B cell (primary cell): Measurements from ENCODE around the gene YPEL4. TPM values are rescaled to one million over a fixed set of nuclear protein-coding genes. Genes with fewer than 3 reads are reported as not detected.

Experiments
- ATAC-seq: fragments of 200-7000 bp; cut with Tn5 transposase; one replicate; pipeline ENCODE4 v1.10.0; 2021; ENCODE audit warnings: low read depth, mild to moderate bottlenecking, moderate number of reproducible peaks, moderate library complexity
- CTCF ChIA-PET: fragments of 350-600 bp; sonication (Branson Sonifier 250); formaldehyde crosslinking; loops from one replicate; lab custom pipeline; 2021; ENCODE audit warnings: antibody characterized with exemption, inconsistent platforms; lab: Charles Lee
- POLR2A ChIA-PET: fragments of 350-600 bp; sonication (Branson Sonifier 250); formaldehyde crosslinking; loops from one replicate; lab custom pipeline; 2021; ENCODE audit warnings: antibody characterized with exemption; lab: Charles Lee
- DNase-seq: peaks from one replicate; pipeline ENCODE4 v3.0.0; 2013
- H2AFZ ChIP-seq: 2 replicates; pipeline ENCODE4 v1.6.1; 2012; ENCODE audit warnings: mild to moderate bottlenecking, low read depth, low read length; ENCODE audit not compliant: insufficient read depth, poor library complexity, severe bottlenecking
- H3K27ac ChIP-seq, 2 donors: 1 replicate in 1 of 2; 2 replicates in 1 of 2; pipeline ENCODE4 v1.5.1; 2012 to 2013; ENCODE audit warnings: low read length in 2 of 2, mild to moderate bottlenecking in 2 of 2, moderate library complexity in 1 of 2
- H3K27me3 ChIP-seq, 4 experiments: fragments of 200-600 bp in 1 of 4; sonication (generic) in 1 of 4; replicated peaks in 1 of 4; 1 replicate in 2 of 4; 2 replicates in 2 of 4; pipeline versions ENCODE4 v1.6.1 to v1.7.0; 2013 to 2016; ENCODE audit warnings: low read length in 3 of 4, mild to moderate bottlenecking in 2 of 4, mixed read lengths in 1 of 4, moderate library complexity in 1 of 4; ENCODE audit not compliant: insufficient read depth in 4 of 4, control insufficient read depth in 3 of 4; ENCODE audit errors: control extremely low read depth in 1 of 4
- H3K36me3 ChIP-seq, 2 experiments: replicated peaks in 1 of 2; 1 replicate in 1 of 2; 2 replicates in 1 of 2; pipeline versions ENCODE4 v1.6.1 to v1.7.1; 2013; ENCODE audit warnings: low read length in 1 of 2; ENCODE audit not compliant: insufficient read depth in 2 of 2, control insufficient read depth in 1 of 2; ENCODE audit errors: control extremely low read depth in 1 of 2, extremely low read depth in 1 of 2
- H3K4me1 ChIP-seq, 2 donors: fragments of 200-600 bp in 1 of 2; sonication (generic) in 1 of 2; 1 replicate in 1 of 2; 2 replicates in 1 of 2; pipeline versions ENCODE4 v1.5.1 to v1.6.1; 2013 to 2017; ENCODE audit warnings: low read length in 2 of 2; ENCODE audit not compliant: control insufficient read depth in 2 of 2, insufficient read depth in 2 of 2
- H3K4me2 ChIP-seq: replicated peaks from 2 replicates; pipeline ENCODE3; 2012; ENCODE audit warnings: mild to moderate bottlenecking, low read depth, low read length; ENCODE audit not compliant: poor library complexity, severe bottlenecking
- H3K4me3 ChIP-seq, 5 experiments: fragments of 200-600 bp in 1 of 5; sonication (generic) in 1 of 5; 1 replicate in 3 of 5; 2 replicates in 2 of 5; pipeline versions ENCODE4 v1.5.1 to v1.7.0; 2011 to 2016; ENCODE audit warnings: low read length in 4 of 5, mild to moderate bottlenecking in 4 of 5, low read depth in 2 of 5, control low read depth in 1 of 5, moderate library complexity in 1 of 5; ENCODE audit not compliant: insufficient read depth in 1 of 5; ENCODE audit errors: control extremely low read depth in 1 of 5, extremely low read depth in 1 of 5
- H3K79me2 ChIP-seq: fragments of 200-600 bp; sonication (generic); one replicate; pipeline ENCODE4 v1.6.0; 2016; ENCODE audit warnings: low read length; ENCODE audit not compliant: control insufficient read depth, insufficient read depth
- H3K9ac ChIP-seq: fragments of 200-600 bp; sonication (generic); 2 replicates; pipeline ENCODE4 v1.6.1; 2017; ENCODE audit warnings: mild to moderate bottlenecking, low read length, moderate library complexity
- H3K9me3 ChIP-seq, 3 donors: one replicate each; pipeline versions ENCODE4 v1.6.1 to v1.7.1; 2013; ENCODE audit warnings: low read length in 2 of 3; ENCODE audit not compliant: control insufficient read depth in 2 of 3, insufficient read depth in 1 of 3; ENCODE audit errors: control extremely low read depth in 1 of 3
- H4K20me1 ChIP-seq: 2 replicates; pipeline ENCODE4 v1.6.0; 2012; ENCODE audit warnings: mild to moderate bottlenecking, low read length; ENCODE audit not compliant: insufficient read depth, control insufficient read depth, poor library complexity, severe bottlenecking
- H3K27ac Mint-ChIP-seq: one replicate; pipeline ENCODE4 v1.8.0; 2021; ENCODE audit warnings: mixed read lengths
- H3K27me3 Mint-ChIP-seq: one replicate; pipeline ENCODE4 v1.8.0; 2021; ENCODE audit warnings: mixed read lengths
- H3K4me1 Mint-ChIP-seq: one replicate; pipeline ENCODE4 v1.8.0; 2021; ENCODE audit warnings: mixed read lengths
- H3K4me3 Mint-ChIP-seq: one replicate; pipeline ENCODE4 v1.8.0; 2021; ENCODE audit warnings: mixed read lengths
- H3K9me3 Mint-ChIP-seq: one replicate; pipeline ENCODE4 v1.8.0; 2022; ENCODE audit warnings: mixed read lengths; ENCODE audit not compliant: insufficient read depth
- EZH2 ChIP-seq: IDR thresholded peaks from 2 replicates; pipeline ENCODE4 v1.6.1; 2012; ENCODE audit warnings: borderline replicate concordance, low read depth, mild to moderate bottlenecking, moderate library complexity, low read length; ENCODE audit not compliant: insufficient read depth, poor library complexity, severe bottlenecking
- WGBS: methylation state at CpG from one replicate; pipeline ENCODE4 v1.1.5; 2013; ENCODE audit warnings: missing lambda C conversion rate; ENCODE audit not compliant: insufficient coverage; 5-methylcytosine and 5-hydroxymethylcytosine counted together
- intact Hi-C: fragments of 100-400 bp; cut with micrococcal nuclease; formaldehyde crosslinking; loops from one replicate; pipeline ENCODE4 v1.10.0; 2022
- polyA plus RNA-seq: library from polyadenylated mRNA; depleted of rRNA; stranded (reverse); fragments of >200 nt; gene quantifications from 2 replicates; pipeline ENCODE4 v1.2.3, GENCODE V29; 2012
- total RNA-seq, 2 donors: library from RNA; stranded (reverse); fragments of 120-200 nt in 1 of 2; gene quantifications; 1 replicate in 1 of 2; 2 replicates in 1 of 2; pipeline versions ENCODE4 v1.2.3 to v1.2.4, GENCODE V29; 2013 to 2022
- TF ChIP-seq, protein P1 (sequence below): fragments of 200-600 bp; IDR thresholded peaks from one replicate; pipeline ENCODE4 v1.8.0; 2022; ENCODE audit warnings: antibody characterized with exemption, mild to moderate bottlenecking

The YPEL4 gene
- total and polyA plus RNA-seq, 2 donors (not counting 1 experiment from before 2014, with no cell fraction given): 0.03 to 1.1 TPM

- Histone ChIP-seq H3K4me1 (peaks cover 0 to 3% of the 10 kb centered on the region in 2 donors), H3K9me3 (no peaks in the 10 kb centered on the region), H3K27ac (no peak overlapping the region), H3K36me3 (no peaks in the 10 kb centered on the region), H3K4me2 (no peak overlapping the region), H3K27me3 (peaks cover 0 to 13% (median 6%) of the 10 kb centered on the region in 4 experiments), H2AFZ (no peak overlapping the region), H3K79me2 (no peaks in the 10 kb centered on the region), H3K9ac (no peak overlapping the region), H4K20me1 (no peaks in the 10 kb centered on the region), H3K4me3 (no peak overlapping the region)
- DNase-seq (no peak), ATAC-seq (no peak)
- ChIA-PET CTCF (no interaction called here), POLR2A (no interaction called here)
- TF ChIP-seq, protein P1, sequence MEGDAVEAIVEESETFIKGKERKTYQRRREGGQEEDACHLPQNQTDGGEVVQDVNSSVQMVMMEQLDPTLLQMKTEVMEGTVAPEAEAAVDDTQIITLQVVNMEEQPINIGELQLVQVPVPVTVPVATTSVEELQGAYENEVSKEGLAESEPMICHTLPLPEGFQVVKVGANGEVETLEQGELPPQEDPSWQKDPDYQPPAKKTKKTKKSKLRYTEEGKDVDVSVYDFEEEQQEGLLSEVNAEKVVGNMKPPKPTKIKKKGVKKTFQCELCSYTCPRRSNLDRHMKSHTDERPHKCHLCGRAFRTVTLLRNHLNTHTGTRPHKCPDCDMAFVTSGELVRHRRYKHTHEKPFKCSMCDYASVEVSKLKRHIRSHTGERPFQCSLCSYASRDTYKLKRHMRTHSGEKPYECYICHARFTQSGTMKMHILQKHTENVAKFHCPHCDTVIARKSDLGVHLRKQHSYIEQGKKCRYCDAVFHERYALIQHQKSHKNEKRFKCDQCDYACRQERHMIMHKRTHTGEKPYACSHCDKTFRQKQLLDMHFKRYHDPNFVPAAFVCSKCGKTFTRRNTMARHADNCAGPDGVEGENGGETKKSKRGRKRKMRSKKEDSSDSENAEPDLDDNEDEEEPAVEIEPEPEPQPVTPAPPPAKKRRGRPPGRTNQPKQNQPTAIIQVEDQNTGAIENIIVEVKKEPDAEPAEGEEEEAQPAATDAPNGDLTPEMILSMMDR: no peak
- TF ChIP-seq EZH2: no peak
- H3K9me3 Mint-ChIP-seq: no peaks in the 10 kb centered on the region
- intact Hi-C loops: no loop called here
- no peak overlapping the region for H3K27ac Mint-ChIP-seq
- peaks cover 45% of the 10 kb centered on the region for H3K27me3 Mint-ChIP-seq
- peaks cover 2% of the 10 kb centered on the region for H3K4me1 Mint-ChIP-seq
- no peak overlapping the region for H3K4me3 Mint-ChIP-seq
- WGBS: 80% methylated on average over 1 of the region's 2 CpGs
Observed at GRCh38 chr11:57599381-57599780, 50.3 kb downstream of the YPEL4 start.

DNA sequence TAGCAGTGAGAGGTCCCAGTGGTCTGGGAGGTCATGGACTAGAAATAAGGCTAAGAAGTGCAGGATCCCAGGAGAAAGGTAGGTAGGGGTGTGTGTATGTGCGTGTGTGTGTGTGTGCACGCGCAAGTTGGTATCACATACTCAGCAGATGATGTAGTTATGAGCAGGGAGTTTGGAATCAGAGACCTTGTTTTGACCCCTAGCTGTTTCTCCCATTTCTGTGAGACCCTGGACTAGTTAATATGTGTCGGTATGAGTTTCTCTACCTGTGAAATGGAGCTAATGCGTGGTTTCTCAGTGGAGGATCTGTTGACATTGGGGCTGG, 50.9 kb downstream of the YPEL4 start:
- CTCF ChIA-PET: interaction anchor here (1.0 to 1.1 kb wide), 2 partner anchors 8 to 201 kb away, joined by 3 read pairs; no protein-coding TSS in a partner anchor
- H3K4me3 Mint-ChIP-seq: no peak overlapping the region

More for the DNA sequence above, 50.9 kb downstream of the YPEL4 start:
- Histone ChIP-seq H3K4me3 (no peak overlapping the region), H4K20me1 (no peaks in the 10 kb centered on the region), H3K36me3 (no peaks in the 10 kb centered on the region), H2AFZ (no peak overlapping the region), H3K27me3 (peaks cover 0 to 13% (median 6%) of the 10 kb centered on the region in 4 experiments), H3K9ac (no peak overlapping the region), H3K79me2 (no peaks in the 10 kb centered on the region), H3K4me2 (no peak overlapping the region), H3K27ac (no peak overlapping the region), H3K4me1 (peaks cover 0 to 3% of the 10 kb centered on the region in 2 donors), H3K9me3 (no peaks in the 10 kb centered on the region)
- intact Hi-C loops: no loop called here
- POLR2A ChIA-PET: no interaction called here
- Mint-ChIP-seq H3K4me1 (peaks cover 2% of the 10 kb centered on the region), H3K27ac (no peak overlapping the region), H3K9me3 (no peaks in the 10 kb centered on the region), H3K27me3 (peaks cover 50% of the 10 kb centered on the region)
- WGBS: 72% methylated on average over 5 of the region's 5 CpGs
- TF ChIP-seq EZH2: no peak
- TF ChIP-seq, protein P1: no peak
- DNase-seq (no peak), ATAC-seq (no peak)
